GM12878 (cell line): ENCODE results near the gene HIKESHI. TPM values are rescaled to one million over a fixed set of nuclear protein-coding genes. Genes with fewer than 3 reads are reported as not detected.

ENCODE experiments used
- ATAC-seq: fragments of 200-7000 bp; cut with Tn5 transposase; 3 replicates; pipeline ENCODE4 v1.9.1; 2020; ENCODE audit warnings: mild to moderate bottlenecking, moderate library complexity
- BruUV-seq: library from RNA; stranded (reverse); fragments of 400-500 nt; replicated peaks from 2 replicates; lab custom pipeline; 2021; lab: Mats Ljungman, UMichigan
- CTCF ChIA-PET: fragments of 300-600 bp; sonication (Branson Sonifier 250); formaldehyde crosslinking; extraction: SDS; loops from one replicate; lab custom pipeline; 2021; ENCODE audit warnings: inconsistent platforms; lab: Yijun Ruan, JAX
- POLR2A ChIA-PET: fragments of 350-600 bp; formaldehyde crosslinking; extraction: SDS; loops from one replicate; lab custom pipeline; 2021; ENCODE audit warnings: inconsistent platforms; lab: Charles Lee
- RAD21 ChIA-PET: fragments of 300-600 bp; sonication (Branson Sonifier 250); formaldehyde crosslinking; loops from one replicate; lab custom pipeline; 2023; ENCODE audit warnings: antibody characterized with exemption; ENCODE audit not compliant: unreplicated experiment; lab: Charles Lee
- SMC1A ChIA-PET: fragments of 300-600 bp; sonication (Branson Sonifier 250); formaldehyde crosslinking; loops from one replicate; lab custom pipeline; 2023; ENCODE audit not compliant: unreplicated experiment, uncharacterized antibody; lab: Charles Lee
- DNase-seq: peaks from one replicate; pipeline ENCODE4 v3.0.0-alpha.2; 2011; ENCODE audit warnings: low read depth, low spot score
- FAIRE-seq: peaks from 3 replicates; lab custom pipeline; 2011; peaks lifted over from hg19 to GRCh38; lab: Jason Lieb, UNC
- H2AFZ ChIP-seq: 2 replicates; pipeline ENCODE4 v1.6.0; 2011; ENCODE audit warnings: low read depth, low read length, control low read depth; ENCODE audit not compliant: control insufficient read depth
- H3K27ac ChIP-seq: 2 replicates; pipeline ENCODE4 v1.5.1; 2011; ENCODE audit warnings: control low read depth; ENCODE audit not compliant: control insufficient read depth, insufficient read depth
- H3K27me3 ChIP-seq, 2 experiments: replicated peaks in 1 of 2; 2 replicates each; pipeline versions ENCODE4 v1.6.0 to v1.6.1; 2011; ENCODE audit warnings: low read length in 1 of 2; ENCODE audit not compliant: control insufficient read depth in 2 of 2, insufficient read depth in 2 of 2
- H3K36me3 ChIP-seq, 2 experiments: 2 replicates each; pipeline ENCODE4 v1.5.1; 2011; ENCODE audit warnings: low read length in 1 of 2; ENCODE audit not compliant: control insufficient read depth in 2 of 2, insufficient read depth in 2 of 2
- H3K4me1 ChIP-seq: 2 replicates; pipeline ENCODE4 v1.6.1; 2011; ENCODE audit warnings: mild to moderate bottlenecking, low read length, moderate library complexity, mixed read lengths; ENCODE audit not compliant: control insufficient read depth, insufficient read depth
- H3K4me2 ChIP-seq: 2 replicates; pipeline ENCODE4 v1.6.0; 2011; ENCODE audit warnings: control low read depth; ENCODE audit not compliant: control insufficient read depth, insufficient read depth
- H3K4me3 ChIP-seq: fragments of 200-600 bp; sonication (generic); 2 replicates; pipeline ENCODE4 v1.5.1; 2016
- H3K79me2 ChIP-seq: 2 replicates; pipeline ENCODE4 v1.6.0; 2011; ENCODE audit warnings: low read length; ENCODE audit not compliant: control insufficient read depth, insufficient read depth
- H3K9ac ChIP-seq: 2 replicates; pipeline ENCODE4 v1.8.0; 2011; ENCODE audit warnings: low read length, control low read depth, mixed read lengths; ENCODE audit not compliant: control insufficient read depth, insufficient read depth
- H3K9me3 ChIP-seq: replicated peaks from 3 replicates; pipeline ENCODE4 v1.5.1; 2011; ENCODE audit warnings: mild to moderate bottlenecking, low read length; ENCODE audit not compliant: control insufficient read depth, insufficient read depth
- H4K20me1 ChIP-seq: 2 replicates; pipeline ENCODE4 v1.6.0; 2011; ENCODE audit not compliant: control insufficient read depth, insufficient read depth
- BCL11A ChIP-seq: IDR thresholded peaks from 2 replicates; pipeline ENCODE4 v1.6.1; 2011; ENCODE audit warnings: low read depth, low read length
- CHD2 ChIP-seq: IDR thresholded peaks from 2 replicates; pipeline ENCODE4 v1.6.1; 2011; ENCODE audit warnings: low read depth, low read length, improper control_type of control experiment, borderline replicate concordance
- EED ChIP-seq: sonication (generic); IDR thresholded peaks from 2 replicates; pipeline ENCODE4 v1.6.1; 2016; ENCODE audit warnings: antibody characterized with exemption, low read depth
- FOS ChIP-seq: IDR thresholded peaks from 3 replicates; pipeline ENCODE4 v1.6.1; 2011; ENCODE audit warnings: borderline replicate concordance; ENCODE audit not compliant: insufficient read length; ENCODE audit errors: extremely low read depth
- JUNB ChIP-seq: IDR thresholded peaks from 2 replicates; pipeline ENCODE4 v1.6.1; 2016; ENCODE audit warnings: antibody characterized with exemption, mild to moderate bottlenecking
- MTA3 ChIP-seq: IDR thresholded peaks from 2 replicates; pipeline ENCODE4 v1.6.1; 2012; ENCODE audit warnings: low read length, inconsistent platforms, borderline replicate concordance
- NBN ChIP-seq: fragments of 450-650 bp; IDR thresholded peaks from 2 replicates; pipeline ENCODE4 v1.6.1; 2016
- PML ChIP-seq: IDR thresholded peaks from 2 replicates; pipeline ENCODE4 v1.6.1; 2012; ENCODE audit warnings: low read length, inconsistent platforms
- RCOR1 ChIP-seq: conservative IDR thresholded peaks from 2 replicates; pipeline ENCODE4 v1.6.1; 2012; ENCODE audit warnings: low read depth, low read length, improper control_type of control experiment
- RUNX3 ChIP-seq: IDR thresholded peaks from 2 replicates; pipeline ENCODE4 v1.6.1; 2012; ENCODE audit warnings: low read length, inconsistent platforms
- SPI1 ChIP-seq: IDR thresholded peaks from 2 replicates; pipeline ENCODE4 v1.6.1; 2011; ENCODE audit warnings: low read depth, mild to moderate bottlenecking, low read length, moderate library complexity, borderline replicate concordance; ENCODE audit not compliant: insufficient read depth
- SREBF1 ChIP-seq: IDR thresholded peaks from 2 replicates; pipeline ENCODE4 v1.6.1; 2012; ENCODE audit warnings: mild to moderate bottlenecking, low read length
- TCF3 ChIP-seq: IDR thresholded peaks from 2 replicates; pipeline ENCODE4 v1.6.1; 2012; ENCODE audit warnings: low read depth, mild to moderate bottlenecking, low read length, borderline replicate concordance; ENCODE audit not compliant: insufficient read depth
- TCF7 ChIP-seq: IDR thresholded peaks from 2 replicates; pipeline ENCODE4 v1.6.1; 2014; ENCODE audit warnings: antibody characterized with exemption, borderline replicate concordance
- ZSCAN29 ChIP-seq: fragments of 450-650 bp; IDR thresholded peaks from 2 replicates; pipeline ENCODE4 v1.6.1; 2017; ENCODE audit warnings: mild to moderate bottlenecking, moderate library complexity
- in situ Hi-C: fragments of 300-500 bp; cut with MboI; formaldehyde crosslinking; loops from 9 replicates; pipeline ENCODE4 v1.14.3; 2018; ENCODE audit warnings: mixed read lengths
- intact Hi-C: fragments of 100-400 bp; cut with micrococcal nuclease; formaldehyde crosslinking; loops from one replicate; pipeline ENCODE4 v1.14.2; 2022; ENCODE audit not compliant: unreplicated experiment
- polyA plus RNA-seq, 11 experiments: library from polyadenylated mRNA; depleted of rRNA in 4 of 11; unstranded in 6 of 11; stranded (reverse) in 5 of 11; fragments of >200 nt; fragmentation: Nextera tagmentation in 4 of 11; fragmentation: Illumina TruSeq in 1 of 11; extraction: Ambion mirVana in 4 of 11; extraction: Trizol in 1 of 11; gene quantifications; 1 replicate in 1 of 11; 2 replicates in 10 of 11; pipeline versions ENCODE4 v1.2.1 to v1.2.3, GENCODE V29; 2011 to 2016; ENCODE audit warnings: inconsistent platforms in 2 of 11, missing spikeins in 2 of 11, low read depth in 1 of 11
- total RNA-seq, 4 experiments: library from RNA; depleted of rRNA in 3 of 4; stranded (reverse); fragments of >200 nt in 3 of 4; fragmentation: Illumina TruSeq in 1 of 4; extraction: Trizol in 1 of 4; gene quantifications; 2 replicates each; pipeline versions ENCODE4 v1.2.1 to v1.2.3, GENCODE V29; 2013 to 2021
- TF ChIP-seq, protein P1 (sequence below): IDR thresholded peaks from 2 replicates; pipeline ENCODE4 v1.6.1; 2011; ENCODE audit warnings: borderline replicate concordance, low read depth, mild to moderate bottlenecking, moderate library complexity, low read length; ENCODE audit not compliant: insufficient read depth, poor library complexity, severe bottlenecking
- TF ChIP-seq, protein P2 (sequence below): fragments of 450-650 bp; formaldehyde crosslinking; IDR thresholded peaks from 2 replicates; pipeline ENCODE4 v1.4.0; 2022; ENCODE audit warnings: mild to moderate bottlenecking, moderate library complexity
- TF ChIP-seq, protein P3 (sequence below): fragments of 450-650 bp; IDR thresholded peaks from 2 replicates; pipeline ENCODE4 v1.6.1; 2017; ENCODE audit warnings: low read depth, mild to moderate bottlenecking, moderate library complexity
- TF ChIP-seq, protein P4 (sequence below): IDR thresholded peaks from 2 replicates; pipeline ENCODE4 v1.6.1; 2011; ENCODE audit warnings: low read depth, mild to moderate bottlenecking, low read length, moderate library complexity, borderline replicate concordance; ENCODE audit errors: extremely low read depth

HIKESHI gene
- total and polyA plus RNA-seq, 10 of the 15 experiments (the other 5 are each of a cell fraction or from before 2014, with no cell fraction given) = 42.3 to 228 (median 85.7) TPM

DNA sequence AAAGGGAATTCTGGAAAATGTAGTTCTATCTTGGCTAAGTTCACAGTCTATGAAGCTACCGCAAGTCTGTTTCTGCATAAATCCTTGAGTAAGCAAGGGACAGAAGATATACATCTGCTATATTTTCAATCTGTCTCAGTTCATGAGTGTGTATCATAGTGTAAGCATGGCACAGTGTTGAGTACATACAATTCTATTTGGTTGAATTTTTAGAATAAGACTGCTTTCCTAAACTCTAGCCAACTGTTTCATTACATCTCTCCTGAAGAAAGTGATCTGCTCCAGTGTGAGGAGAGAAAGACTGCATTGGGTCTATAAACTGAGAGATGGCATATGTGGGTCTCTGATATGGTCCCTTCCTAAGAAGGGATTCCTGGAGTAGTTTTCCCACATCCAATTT is 70.0 kb downstream of the HIKESHI start (continued):
- TF ChIP-seq, protein P1, sequence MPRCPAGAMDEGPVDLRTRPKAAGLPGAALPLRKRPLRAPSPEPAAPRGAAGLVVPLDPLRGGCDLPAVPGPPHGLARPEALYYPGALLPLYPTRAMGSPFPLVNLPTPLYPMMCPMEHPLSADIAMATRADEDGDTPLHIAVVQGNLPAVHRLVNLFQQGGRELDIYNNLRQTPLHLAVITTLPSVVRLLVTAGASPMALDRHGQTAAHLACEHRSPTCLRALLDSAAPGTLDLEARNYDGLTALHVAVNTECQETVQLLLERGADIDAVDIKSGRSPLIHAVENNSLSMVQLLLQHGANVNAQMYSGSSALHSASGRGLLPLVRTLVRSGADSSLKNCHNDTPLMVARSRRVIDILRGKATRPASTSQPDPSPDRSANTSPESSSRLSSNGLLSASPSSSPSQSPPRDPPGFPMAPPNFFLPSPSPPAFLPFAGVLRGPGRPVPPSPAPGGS = no peak
- TF ChIP-seq PML (no peak), TCF7 (no peak)

DNA sequence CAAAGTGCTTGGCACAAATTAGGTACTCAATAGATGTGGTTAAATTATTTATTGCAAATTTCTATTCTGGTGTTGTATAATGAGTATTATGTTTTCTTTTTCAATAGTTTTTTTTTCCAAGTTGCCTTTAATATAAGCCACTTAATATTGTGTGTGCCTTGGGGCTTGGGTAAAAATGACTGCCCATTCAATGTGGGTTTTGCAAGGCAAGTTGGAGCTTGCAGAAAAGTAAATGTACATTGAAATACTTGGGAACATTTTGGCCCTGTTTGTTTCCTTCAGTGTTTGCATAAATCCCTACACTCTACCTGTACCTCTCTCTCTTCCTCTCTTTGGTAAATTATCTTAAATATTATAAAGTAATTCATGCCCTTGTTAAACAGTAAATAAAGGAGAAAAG is 70.5 kb downstream of the HIKESHI start:
- ChIA-PET RAD21 (no interaction called here), CTCF (no interaction called here), SMC1A (no interaction called here), POLR2A (no interaction called here)
- H3K27ac ChIP-seq = no peak overlapping the region
- H3K9me3 ChIP-seq = no peaks in the 10 kb centered on the region; the same call in 2 of the 3 replicates
- in situ Hi-C loops (no loop called here), intact Hi-C loops (no loop called here)
- H3K9ac ChIP-seq = no peak overlapping the region
- H3K27me3 ChIP-seq = no peaks in the 10 kb centered on the region
- H2AFZ ChIP-seq = no peak overlapping the region
- no peak overlapping the region for H3K4me3 ChIP-seq
- BruUV-seq = no TSS peak
- FAIRE-seq (no peak), ATAC-seq (no peak), DNase-seq (no peak)
- no peak overlapping the region for H3K4me2 ChIP-seq
- H3K4me1 ChIP-seq = no peaks in the 10 kb centered on the region
- H4K20me1 ChIP-seq = no peaks in the 10 kb centered on the region
- no peaks in the 10 kb centered on the region for H3K79me2 ChIP-seq
- H3K36me3 ChIP-seq = no peaks in the 10 kb centered on the region
- TF ChIP-seq BCL11A = no peak
- no peak for TF ChIP-seq FOS
- TF ChIP-seq SPI1 = no peak
- TF ChIP-seq RCOR1 = no peak
- TF ChIP-seq, protein P2, sequence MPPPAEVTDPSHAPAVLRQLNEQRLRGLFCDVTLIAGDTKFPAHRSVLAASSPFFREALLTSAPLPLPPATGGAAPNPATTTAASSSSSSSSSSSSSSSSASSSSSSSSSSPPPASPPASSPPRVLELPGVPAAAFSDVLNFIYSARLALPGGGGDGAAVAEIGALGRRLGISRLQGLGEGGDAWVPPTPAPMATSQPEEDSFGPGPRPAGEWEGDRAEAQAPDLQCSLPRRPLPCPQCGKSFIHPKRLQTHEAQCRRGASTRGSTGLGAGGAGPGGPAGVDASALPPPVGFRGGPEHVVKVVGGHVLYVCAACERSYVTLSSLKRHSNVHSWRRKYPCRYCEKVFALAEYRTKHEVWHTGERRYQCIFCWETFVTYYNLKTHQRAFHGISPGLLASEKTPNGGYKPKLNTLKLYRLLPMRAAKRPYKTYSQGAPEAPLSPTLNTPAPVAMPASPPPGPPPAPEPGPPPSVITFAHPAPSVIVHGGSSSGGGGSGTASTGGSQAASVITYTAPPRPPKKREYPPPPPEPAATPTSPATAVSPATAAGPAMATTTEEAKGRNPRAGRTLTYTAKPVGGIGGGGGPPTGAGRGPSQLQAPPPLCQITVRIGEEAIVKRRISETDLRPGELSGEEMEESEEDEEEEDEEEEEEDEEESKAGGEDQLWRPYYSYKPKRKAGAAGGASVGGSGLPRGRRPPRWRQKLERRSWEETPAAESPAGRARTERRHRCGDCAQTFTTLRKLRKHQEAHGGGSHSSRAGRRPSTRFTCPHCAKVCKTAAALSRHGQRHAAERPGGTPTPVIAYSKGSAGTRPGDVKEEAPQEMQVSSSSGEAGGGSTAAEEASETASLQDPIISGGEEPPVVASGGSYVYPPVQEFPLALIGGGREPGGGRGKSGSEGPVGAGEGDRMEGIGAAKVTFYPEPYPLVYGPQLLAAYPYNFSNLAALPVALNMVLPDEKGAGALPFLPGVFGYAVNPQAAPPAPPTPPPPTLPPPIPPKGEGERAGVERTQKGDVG (CRISPR knock-in tag) = no peak
- no peak for TF ChIP-seq JUNB
- TF ChIP-seq TCF3 = no peak
- TF ChIP-seq EED = no peak
- TF ChIP-seq ZSCAN29 = no peak
- TF ChIP-seq RUNX3 = no peak
- no peak for TF ChIP-seq NBN
- no peak for TF ChIP-seq SREBF1
- TF ChIP-seq, protein P3, sequence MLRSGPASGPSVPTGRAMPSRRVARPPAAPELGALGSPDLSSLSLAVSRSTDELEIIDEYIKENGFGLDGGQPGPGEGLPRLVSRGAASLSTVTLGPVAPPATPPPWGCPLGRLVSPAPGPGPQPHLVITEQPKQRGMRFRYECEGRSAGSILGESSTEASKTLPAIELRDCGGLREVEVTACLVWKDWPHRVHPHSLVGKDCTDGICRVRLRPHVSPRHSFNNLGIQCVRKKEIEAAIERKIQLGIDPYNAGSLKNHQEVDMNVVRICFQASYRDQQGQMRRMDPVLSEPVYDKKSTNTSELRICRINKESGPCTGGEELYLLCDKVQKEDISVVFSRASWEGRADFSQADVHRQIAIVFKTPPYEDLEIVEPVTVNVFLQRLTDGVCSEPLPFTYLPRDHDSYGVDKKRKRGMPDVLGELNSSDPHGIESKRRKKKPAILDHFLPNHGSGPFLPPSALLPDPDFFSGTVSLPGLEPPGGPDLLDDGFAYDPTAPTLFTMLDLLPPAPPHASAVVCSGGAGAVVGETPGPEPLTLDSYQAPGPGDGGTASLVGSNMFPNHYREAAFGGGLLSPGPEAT = no peak
- TF ChIP-seq CHD2 = no peak
- TF ChIP-seq, protein P4, sequence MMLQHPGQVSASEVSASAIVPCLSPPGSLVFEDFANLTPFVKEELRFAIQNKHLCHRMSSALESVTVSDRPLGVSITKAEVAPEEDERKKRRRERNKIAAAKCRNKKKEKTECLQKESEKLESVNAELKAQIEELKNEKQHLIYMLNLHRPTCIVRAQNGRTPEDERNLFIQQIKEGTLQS = no peak
- TF ChIP-seq MTA3 = no peak
